Measurements from ENCODE around the gene ZBTB49. TPM values are rescaled to one million over a fixed set of nuclear protein-coding genes. Genes with fewer than 3 reads are reported as not detected.

Gene ZBTB49
- polyA plus RNA-seq, 1 donor from 2014 or later, result 16.5 TPM

DNA sequence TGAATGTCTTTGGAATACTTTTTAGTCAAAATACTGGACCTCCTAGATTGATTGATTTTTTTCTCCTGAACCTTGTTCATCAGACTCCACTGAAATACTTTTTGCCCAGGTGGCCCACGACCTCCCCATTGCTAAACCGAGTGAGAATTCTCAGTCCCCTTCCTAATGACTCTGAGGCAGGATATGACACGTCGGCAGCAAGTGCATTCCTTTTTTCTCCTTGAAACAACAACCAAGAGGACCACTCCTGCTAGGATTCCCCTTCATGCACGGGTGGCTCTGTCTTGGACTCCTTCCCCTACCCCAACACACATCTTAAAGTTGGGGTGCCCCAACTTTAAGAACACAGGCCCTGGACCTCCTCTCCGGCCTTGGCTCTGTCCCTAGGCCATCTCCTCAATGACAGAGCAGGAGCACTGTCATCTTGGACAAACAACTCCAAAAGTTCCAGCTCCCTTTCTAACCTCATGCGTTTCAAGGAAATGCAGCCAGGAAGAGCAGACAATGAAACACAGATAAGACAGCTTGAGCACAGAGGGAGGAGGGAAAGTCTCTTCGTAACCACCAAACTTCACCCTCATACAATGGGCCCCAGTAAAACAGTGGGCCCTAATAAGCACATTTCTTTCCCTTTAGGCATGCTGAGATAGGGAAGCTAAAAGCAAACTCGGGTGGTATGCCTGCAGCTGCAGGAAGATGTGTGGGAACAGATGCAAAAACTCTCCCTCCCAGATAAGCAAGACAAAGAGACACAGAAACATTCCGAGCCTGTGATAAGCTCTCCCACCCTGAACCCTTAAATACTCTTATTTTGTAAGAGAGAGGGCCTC, 33.9 kb downstream of the ZBTB49 start:
- Histone ChIP-seq H3K36me3 (ENCODE audit: insufficient read depth, low read length) (no peaks in the 10 kb centered on the region), H3K4me3 (ENCODE audit: low read length) (no peak overlapping the region), H3K9me2 (ENCODE audit: insufficient read depth, low read length) (no peaks in the 10 kb centered on the region), H2AFZ (ENCODE audit: low read depth, low read length) (no peak overlapping the region), H4K20me1 (ENCODE audit: insufficient read depth) (no peaks in the 10 kb centered on the region), H3K79me2 (replicated peaks; ENCODE audit: insufficient read depth, low read length) (no peaks in the 10 kb centered on the region), H3K27me3 (ENCODE audit: insufficient read depth, low read depth, low read length) (no peaks in the 10 kb centered on the region), H3K9ac (ENCODE audit: low read length) (no peak overlapping the region), H3K9me3 (ENCODE audit: low read length) (no peaks in the 10 kb centered on the region), H3F3A (ENCODE audit: insufficient read depth, low read length, poor library complexity, severe bottlenecking) (no peaks in the 10 kb centered on the region), H3K27ac (ENCODE audit: low read length) (no peak overlapping the region), H3K4me2 (ENCODE audit: low read length) (no peak overlapping the region)
- TF ChIP-seq, protein P1, sequence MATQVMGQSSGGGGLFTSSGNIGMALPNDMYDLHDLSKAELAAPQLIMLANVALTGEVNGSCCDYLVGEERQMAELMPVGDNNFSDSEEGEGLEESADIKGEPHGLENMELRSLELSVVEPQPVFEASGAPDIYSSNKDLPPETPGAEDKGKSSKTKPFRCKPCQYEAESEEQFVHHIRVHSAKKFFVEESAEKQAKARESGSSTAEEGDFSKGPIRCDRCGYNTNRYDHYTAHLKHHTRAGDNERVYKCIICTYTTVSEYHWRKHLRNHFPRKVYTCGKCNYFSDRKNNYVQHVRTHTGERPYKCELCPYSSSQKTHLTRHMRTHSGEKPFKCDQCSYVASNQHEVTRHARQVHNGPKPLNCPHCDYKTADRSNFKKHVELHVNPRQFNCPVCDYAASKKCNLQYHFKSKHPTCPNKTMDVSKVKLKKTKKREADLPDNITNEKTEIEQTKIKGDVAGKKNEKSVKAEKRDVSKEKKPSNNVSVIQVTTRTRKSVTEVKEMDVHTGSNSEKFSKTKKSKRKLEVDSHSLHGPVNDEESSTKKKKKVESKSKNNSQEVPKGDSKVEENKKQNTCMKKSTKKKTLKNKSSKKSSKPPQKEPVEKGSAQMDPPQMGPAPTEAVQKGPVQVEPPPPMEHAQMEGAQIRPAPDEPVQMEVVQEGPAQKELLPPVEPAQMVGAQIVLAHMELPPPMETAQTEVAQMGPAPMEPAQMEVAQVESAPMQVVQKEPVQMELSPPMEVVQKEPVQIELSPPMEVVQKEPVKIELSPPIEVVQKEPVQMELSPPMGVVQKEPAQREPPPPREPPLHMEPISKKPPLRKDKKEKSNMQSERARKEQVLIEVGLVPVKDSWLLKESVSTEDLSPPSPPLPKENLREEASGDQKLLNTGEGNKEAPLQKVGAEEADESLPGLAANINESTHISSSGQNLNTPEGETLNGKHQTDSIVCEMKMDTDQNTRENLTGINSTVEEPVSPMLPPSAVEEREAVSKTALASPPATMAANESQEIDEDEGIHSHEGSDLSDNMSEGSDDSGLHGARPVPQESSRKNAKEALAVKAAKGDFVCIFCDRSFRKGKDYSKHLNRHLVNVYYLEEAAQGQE (IDR thresholded peaks at IDR 0.05; ENCODE audit: borderline replicate concordance), result no peak

DNA sequence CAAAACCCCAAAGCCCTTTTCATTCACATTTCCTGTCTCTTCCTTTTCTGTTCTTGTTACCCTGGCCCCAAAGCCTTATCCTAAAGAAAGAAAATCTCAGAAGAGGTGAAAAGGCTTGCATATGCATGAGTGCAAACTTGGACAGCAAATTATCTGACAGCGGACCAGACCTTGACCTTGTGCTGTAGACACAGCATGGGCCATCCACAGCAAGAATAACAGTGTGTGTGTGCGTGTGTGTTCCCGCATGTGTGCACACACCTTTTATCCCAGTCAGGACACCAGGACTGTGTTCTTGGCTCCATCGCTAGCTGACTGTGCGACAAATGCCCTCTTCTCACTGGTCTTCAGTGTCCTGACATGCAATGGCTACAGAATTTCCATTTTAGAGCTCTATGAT, 35.3 kb downstream of the ZBTB49 start:
- H3F3A ChIP-seq (ENCODE audit: insufficient read depth, low read length, poor library complexity, severe bottlenecking), result no peaks in the 10 kb centered on the region
- no peaks in the 10 kb centered on the region for H3K36me3 ChIP-seq (ENCODE audit: insufficient read depth, low read length)
- no peak overlapping the region for H2AFZ ChIP-seq (ENCODE audit: low read depth, low read length)
- no peak overlapping the region for H3K4me2 ChIP-seq (ENCODE audit: low read length)
- no peaks in the 10 kb centered on the region for H3K9me3 ChIP-seq (ENCODE audit: low read length)
- no peak overlapping the region for H3K9ac ChIP-seq (ENCODE audit: low read length)
- TF ChIP-seq, protein P2, sequence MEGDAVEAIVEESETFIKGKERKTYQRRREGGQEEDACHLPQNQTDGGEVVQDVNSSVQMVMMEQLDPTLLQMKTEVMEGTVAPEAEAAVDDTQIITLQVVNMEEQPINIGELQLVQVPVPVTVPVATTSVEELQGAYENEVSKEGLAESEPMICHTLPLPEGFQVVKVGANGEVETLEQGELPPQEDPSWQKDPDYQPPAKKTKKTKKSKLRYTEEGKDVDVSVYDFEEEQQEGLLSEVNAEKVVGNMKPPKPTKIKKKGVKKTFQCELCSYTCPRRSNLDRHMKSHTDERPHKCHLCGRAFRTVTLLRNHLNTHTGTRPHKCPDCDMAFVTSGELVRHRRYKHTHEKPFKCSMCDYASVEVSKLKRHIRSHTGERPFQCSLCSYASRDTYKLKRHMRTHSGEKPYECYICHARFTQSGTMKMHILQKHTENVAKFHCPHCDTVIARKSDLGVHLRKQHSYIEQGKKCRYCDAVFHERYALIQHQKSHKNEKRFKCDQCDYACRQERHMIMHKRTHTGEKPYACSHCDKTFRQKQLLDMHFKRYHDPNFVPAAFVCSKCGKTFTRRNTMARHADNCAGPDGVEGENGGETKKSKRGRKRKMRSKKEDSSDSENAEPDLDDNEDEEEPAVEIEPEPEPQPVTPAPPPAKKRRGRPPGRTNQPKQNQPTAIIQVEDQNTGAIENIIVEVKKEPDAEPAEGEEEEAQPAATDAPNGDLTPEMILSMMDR (IDR thresholded peaks at IDR 0.05; ENCODE audit: poor library complexity, severe bottlenecking), result no peak
- TF ChIP-seq RAD21 (conservative IDR thresholded peaks at IDR 0.05) (no peak), TAF1 (IDR thresholded peaks at IDR 0.05; ENCODE audit: low read depth) (no peak), POLR2AphosphoS5 (IDR thresholded peaks at IDR 0.05) (no peak), SMC3 (conservative IDR thresholded peaks at IDR 0.05; ENCODE audit: poor library complexity) (no peak), EZH2 (IDR thresholded peaks at IDR 0.05; ENCODE audit: borderline replicate concordance, insufficient read depth, low read length, poor library complexity, severe bottlenecking) (no peak), EP300 (conservative IDR thresholded peaks at IDR 0.05; ENCODE audit: poor library complexity, severe bottlenecking) (no peak), MXI1 (conservative IDR thresholded peaks at IDR 0.05; ENCODE audit: poor library complexity, severe bottlenecking) (no peak)
- TF ChIP-seq, protein P1 (IDR thresholded peaks at IDR 0.05; ENCODE audit: borderline replicate concordance), result no peak
- H3K79me2 ChIP-seq (replicated peaks; ENCODE audit: insufficient read depth, low read length), result no peaks in the 10 kb centered on the region
- H3K9me2 ChIP-seq (ENCODE audit: insufficient read depth, low read length), result no peaks in the 10 kb centered on the region
- no peak overlapping the region for H3K27ac ChIP-seq (ENCODE audit: low read length)
- H3K27me3 ChIP-seq (ENCODE audit: insufficient read depth, low read depth, low read length), result no peaks in the 10 kb centered on the region
- H3K4me3 ChIP-seq (ENCODE audit: low read length), result no peak overlapping the region
- H4K20me1 ChIP-seq (ENCODE audit: insufficient read depth), result no peaks in the 10 kb centered on the region
